ENCODE measurements around the gene CDH11.

CDH11 gene

DNA sequence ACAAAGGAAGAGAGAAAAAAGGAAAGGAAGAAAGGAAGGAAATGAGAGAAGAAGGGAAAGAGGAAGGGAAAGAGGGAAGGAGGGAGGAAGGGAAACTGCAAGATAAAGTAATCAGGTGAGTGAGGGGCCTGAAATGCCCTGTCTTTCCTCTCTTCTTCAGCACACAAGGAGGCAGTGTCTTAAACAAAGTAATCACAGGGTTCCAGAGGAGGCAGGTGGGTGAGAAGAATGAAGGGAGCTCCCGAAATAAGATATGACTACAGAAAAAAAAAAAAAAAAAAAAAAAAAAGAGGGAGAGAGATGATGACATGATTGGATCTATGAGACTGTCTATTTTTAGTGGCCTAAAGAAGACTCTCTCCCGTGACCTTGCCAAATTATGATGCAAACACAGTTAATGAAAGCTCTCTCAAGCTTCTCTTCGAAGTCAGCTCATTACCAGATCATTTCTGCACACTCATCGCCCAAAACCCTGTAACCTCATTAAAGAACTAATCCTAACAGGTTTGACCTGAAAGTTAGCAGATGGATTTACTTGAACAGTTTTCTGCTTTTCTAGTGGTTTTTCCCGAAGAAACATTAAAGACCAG, 53.6 kb downstream of the CDH11 start:
- no peak for DNase-seq

DNA sequence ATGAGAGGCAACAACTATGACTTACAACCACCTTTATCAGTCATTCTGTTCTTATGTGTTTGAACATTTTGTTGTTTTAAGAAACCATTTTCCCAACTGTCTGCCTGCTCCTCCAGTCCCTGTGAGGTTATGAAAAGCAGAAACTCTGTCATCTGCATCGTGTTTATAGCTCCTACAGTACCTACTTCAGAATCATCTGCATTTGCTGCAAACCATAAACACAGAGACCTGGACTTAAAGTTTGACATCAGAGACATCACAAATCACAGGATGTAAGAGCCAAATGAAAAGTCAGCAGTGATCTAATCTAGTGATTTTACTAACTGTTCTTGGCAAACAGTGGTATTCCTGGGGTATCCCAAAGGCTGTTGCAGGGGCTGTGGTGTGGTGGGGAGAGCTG, 55.2 kb downstream of the CDH11 start:
- DNase-seq: no peak

DNA sequence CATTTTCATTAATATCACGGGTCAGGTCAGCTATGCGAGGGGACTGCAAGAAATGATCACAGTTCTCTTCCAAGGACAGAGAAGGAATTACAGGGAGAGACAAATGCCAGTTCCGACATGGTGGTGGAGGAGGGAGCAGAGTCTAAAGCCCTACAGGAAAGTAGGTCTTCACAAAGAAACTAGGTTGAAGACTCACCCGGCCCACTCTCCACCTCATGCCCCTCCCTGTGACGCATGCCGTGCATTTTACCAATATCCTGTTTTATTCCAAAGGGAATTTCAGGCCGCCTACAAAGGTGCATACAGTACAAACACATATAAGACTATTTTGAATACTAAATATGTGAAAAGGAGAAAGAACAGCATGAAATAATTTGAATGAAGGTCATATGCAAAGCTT, 56.8 kb downstream of the CDH11 start:
- DNase-seq: no peak

DNA sequence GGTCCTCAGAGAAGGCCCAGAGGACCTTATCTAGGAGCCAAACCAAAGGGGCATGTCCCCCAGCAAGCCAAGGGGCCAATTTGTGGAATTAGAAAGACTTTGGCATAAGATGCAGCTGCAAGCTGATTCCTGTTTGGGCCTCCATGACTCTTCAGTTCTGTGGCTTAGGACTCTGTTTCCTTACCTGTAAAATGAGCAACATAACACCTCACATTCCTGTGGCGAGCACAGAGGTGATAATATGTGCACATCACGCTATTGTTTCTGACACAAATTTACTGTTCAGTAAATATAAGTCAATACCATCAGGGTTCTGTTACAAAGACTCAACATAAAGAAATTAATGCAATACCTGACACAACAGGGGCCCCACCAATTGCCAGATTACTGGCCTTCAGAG, 57.7 kb downstream of the CDH11 start:
- DNase-seq: no peak

DNA sequence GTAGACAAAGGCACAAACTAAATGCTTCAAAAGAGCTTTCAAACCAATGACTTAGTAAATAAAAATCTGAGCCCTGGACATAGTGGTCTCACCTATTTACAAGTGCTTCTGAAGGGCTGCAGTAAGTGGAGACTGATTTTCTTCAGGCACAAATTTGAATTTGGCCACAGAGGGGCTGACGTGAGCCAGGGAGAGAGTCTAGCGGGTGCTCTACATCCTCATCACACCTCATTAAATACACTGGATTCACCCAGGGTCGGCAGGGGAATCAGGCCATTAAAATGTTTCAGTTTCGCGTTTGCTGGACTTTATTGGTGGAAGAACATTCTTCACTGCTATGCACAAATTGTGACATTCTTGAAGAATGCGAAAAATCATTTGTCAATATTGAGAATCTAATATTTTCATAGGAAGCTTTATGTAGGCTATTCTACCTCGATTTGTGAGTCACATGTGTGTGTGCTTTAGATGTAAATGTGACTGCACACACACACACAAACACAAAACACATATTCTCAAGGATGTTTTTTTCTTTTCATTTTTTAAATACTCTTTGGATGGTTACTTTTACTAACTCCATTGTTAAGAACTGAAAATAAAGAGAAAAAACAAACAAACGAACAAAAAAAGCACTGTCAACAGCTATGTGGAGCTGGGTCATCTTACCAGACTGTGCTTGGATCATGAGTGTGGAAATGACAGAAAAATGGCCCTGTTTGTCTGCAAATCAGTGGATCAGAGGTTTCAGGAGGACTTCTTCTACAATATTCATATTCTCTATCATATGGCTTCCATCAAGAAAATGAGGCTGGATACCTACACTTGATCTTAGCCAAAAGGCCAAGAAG, 58.9 kb downstream of the CDH11 start:
- no peak for DNase-seq

DNA sequence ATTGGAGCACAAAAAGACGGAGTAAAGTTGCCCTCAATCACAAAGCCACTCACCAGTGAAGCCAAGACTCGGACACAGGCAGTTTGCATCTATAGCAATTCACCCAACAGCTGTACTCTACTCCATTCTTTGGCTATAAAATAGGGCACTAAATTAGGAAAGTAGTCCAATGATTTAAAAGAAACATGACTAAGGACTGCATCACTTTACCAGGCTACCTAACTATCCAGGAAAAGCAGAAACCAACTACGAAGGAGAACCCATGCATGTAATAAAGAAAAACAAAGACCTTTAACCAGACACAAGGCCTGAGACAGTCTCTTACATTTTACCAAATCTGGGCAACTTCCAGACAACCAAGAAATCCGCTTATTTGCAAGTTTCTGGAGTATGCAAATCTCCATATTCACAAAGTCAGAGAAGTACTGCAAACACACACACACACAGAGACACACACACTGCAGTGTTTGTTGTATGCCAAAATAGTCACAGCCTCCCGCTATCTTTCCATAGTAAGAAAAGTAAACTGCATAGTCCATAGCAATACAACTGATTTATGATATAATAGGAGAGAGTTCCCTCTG, 59.8 kb downstream of the CDH11 start:
- no peak for DNase-seq

DNA sequence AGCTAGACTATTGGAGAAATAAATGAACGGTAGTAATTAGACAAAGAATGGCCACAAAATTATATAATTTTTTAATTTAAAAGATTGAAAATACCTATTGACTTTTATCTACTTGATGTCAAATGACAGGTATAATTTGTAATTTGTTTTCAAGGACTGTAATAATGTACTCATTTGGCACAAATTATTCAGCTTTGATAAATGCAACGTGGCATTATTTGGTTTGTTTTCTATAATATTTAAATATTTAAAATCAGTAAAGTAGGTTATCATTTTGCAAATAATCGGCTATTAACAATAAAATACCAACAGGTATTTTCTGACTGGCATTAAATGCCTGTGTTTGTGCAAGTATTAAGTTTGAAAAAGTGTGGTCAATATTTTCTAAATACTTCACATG, 60.6 kb downstream of the CDH11 start:
- DNase-seq: no peak

DNA sequence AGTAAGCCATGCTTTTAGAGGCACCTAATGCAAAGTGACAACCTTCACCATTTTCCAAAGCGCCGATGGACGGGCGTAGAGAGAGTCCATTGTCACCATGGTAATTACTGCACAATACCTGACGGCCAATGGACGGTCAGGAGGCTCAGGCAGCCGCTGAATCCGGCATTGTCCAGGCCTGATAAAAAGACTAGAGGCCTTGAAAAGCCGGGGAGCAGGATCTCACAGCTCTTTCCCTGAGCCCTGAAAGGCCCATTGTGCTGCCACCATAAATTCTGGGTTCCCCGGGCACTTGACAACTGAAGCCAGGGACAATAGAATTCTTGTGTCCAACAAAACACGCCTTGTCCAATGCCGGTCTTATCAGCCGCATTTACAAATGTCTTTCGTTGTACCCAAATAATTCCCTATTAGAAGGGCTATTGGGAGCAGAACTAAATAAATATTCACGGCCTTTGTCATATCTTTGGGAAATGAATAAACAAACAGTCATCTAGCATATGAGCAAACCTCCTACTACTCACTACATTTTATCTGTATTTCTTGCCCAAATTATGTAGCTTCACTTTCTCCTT, 62.4 kb downstream of the CDH11 start:
- DNase-seq: no peak

DNA sequence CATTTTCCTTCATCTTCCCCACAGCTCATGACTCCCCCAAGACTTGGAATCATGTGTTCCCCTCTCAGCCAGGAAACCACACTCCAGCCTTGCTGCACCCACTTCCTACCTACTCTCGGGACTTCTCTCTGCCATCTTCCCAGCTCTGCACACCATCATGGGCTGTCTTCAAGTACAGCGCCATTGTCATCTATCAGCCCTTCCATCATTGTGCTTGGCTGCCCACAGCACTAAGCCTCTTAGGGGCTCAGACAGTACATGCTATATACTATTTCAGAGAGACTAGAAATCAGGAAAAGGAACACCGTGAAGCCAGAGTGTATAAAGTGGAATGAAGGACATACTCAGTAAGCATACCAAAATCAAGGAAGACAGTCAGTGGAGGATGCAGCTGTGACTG, 64.7 kb downstream of the CDH11 start:
- no peak for DNase-seq

DNA sequence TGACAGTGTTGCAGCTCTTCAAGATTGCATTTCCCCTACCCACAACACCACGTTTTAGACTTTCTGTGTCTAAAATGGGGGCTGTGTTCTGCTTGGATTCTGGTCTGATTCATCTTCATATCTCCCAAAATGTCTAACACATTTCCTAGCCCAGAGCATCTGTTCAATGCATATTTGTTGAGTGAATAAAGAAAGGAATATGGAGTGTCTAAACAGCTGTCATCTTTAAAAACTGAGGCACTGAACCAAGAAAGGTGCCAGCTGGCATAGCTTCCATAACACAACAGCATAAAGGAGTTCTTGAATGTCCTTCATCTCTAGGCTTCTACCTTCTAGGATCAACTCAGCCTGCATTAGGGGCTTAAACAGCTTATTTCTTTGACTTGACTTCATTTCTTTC, 67.4 kb downstream of the CDH11 start:
- no peak for DNase-seq

DNA sequence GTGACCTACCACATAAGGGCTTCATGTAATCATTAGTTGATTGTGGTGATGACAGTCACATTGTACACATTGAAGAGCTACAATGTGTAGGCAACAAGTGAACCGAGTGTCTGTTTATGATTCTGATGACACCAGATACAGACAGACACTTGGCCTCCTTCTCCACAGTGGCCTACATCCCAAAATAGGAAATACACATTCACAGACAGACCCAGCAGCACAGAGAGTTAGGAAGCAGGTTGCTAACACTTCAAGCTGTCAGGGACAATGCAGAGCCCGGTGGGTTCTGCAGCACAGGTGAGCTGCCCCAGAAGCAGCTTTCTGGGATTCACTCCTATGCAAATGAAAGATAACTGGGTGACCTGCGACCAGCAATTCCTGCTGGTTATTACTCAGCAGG, 72.2 kb downstream of the CDH11 start:
- DNase-seq: no peak

DNA sequence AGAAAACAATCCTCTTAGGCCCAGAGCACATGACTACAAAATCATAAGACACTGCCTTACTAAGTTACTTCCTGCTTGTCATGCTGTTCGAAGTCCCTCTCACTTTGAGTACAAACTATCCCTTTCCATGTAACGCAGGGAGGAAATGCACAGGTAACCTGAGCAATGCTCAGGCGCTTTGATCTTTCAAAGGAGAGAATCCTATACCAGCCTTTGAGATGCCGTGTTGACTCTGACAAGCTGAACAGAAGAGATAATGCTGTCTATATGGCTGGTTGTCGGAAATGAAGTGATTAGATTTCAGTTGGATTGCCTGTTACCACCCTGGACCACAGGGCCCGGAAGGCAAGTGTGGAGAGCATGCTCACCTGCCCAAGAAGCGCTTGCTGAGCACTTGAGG, 75.9 kb downstream of the CDH11 start:
- no peak for DNase-seq

DNA sequence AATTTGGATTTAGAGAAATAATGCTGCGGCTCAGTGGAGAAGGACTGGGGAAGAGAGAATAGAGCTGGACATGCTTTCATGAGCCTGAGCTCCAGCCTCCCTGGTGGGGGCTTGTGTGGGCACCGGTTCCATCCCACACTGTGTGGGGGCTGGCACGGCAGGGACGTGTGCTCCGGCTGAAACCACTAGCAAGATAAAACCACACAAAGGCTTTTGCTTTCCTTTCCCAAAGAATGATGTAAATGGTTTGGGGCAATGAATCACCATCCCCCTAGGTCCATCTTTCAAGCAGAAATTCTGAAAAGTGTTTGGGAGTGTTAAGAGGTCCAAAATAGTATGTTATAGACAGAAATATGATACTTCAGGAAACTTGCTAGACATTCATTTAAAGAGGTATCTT, 77.0 kb downstream of the CDH11 start:
- DNase-seq: no peak

DNA sequence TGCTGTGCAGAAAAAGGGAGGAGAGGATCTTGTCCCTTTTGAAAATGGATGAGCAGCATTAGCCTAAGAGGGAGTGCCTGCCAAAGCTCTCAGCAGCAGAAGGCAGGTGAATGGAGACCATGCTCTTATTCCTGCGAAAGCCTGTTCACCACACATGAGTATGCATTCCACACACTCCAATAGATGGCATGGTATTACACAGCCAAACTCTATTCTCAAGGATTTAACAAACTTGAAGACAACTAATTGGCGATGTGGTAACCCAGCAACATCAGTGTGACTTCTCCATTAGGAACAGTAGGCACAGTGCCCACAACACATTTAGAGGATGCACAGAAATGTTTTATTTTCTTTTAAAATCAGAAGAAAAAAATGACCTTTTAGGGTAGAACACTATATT, 77.8 kb downstream of the CDH11 start:
- DNase-seq: no peak

DNA sequence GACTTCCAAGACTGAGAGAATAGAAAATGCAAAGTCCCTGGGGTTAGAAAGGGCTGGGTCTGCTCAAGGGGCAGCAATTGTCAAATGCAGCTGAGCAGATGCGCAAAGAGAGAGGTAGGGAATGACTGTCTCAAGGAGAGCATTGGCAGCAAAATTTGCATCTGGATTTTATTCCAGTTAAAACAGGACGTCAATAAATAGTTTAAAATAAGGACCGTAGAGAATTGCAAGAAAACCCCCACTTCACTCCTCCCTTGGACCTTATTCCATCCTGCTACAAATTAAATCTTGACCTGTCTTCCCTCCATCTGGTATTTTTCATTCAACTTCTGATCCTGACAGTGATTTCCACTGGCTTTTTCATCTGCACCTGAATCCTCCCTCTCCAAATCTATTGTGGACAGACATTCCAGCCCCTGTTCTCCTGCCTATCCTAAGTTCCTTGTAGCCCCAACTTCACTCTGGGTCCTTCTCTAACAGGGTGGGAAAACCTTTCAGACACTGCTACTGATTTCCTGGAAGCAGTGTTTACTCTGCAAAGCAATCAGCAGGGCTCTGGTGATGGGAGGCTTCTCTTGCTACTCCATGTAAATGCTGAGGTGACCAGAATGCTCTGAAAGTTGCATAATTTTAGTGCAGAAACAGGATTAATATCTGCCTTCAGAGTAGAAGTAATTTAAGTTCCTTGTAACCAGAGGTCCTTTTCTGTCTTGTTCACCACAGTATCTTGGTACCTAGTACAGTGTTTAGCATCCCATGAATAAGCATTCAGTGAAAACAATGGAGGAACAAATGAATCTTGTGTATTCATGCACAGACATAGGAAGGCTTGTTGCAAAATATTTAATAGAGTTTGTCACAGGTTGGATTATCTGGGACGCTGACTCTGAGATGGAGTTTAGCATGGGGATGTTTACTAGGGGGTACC, 79.2 kb downstream of the CDH11 start:
- DNase-seq: no peak

DNA sequence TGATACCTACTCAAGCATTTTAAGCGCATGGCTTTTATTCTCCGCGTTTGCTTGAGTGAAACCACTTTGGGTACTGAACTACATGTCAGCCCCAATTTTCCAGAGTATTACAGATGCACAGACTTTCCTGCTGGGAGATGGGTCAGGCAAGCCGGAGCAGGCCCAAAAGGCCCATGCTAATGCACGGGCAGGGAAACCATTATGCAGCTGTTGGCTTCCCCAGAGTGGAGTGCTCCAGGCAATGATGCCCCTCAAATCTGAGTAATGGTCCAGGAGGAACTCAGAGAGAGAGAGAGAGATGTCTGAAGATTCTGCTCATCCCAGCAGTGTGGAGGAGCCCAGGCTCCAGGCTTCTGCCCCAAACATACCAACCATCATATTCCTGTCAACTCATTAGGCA, 80.2 kb downstream of the CDH11 start:
- no peak for DNase-seq

DNA sequence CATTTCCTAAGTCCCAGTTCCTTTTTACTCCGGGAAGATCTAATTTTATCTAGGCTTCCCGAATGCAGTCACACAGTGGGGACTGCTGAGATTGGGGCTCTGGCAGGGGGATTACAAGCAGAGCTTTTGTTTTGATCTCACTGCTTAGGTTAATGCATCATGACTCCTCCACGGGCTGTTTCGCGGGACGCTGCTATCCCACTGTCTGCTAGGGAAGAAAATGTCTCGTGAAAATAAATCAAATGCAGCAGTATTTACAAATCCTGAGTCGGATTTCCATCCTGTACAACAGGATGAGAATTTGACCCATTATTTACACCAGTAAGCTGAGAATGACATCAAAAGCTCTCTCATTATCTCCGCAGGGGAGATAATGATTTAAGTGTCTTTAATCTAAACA, 83.8 kb downstream of the CDH11 start:
- DNase-seq: no peak

DNA sequence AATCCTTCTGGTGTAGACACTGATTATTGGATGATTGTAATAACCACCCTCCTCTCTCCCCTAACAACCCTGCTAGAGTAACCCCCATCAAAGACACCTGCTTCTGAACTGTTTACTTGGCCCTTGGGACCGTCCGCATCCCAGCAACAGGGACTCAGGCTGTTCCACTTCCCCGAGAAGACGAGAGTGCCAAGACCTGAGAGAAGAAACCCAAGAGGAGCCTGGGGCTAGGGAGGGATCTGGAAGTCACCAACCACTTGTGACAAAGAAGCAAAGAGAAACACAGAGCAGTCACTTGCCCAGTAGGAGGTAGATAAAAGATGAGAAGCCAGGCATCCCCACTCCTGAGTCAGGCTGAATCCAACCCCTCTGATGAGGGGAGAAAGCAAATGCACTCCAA, 84.3 kb downstream of the CDH11 start:
- DNase-seq: no peak

DNA sequence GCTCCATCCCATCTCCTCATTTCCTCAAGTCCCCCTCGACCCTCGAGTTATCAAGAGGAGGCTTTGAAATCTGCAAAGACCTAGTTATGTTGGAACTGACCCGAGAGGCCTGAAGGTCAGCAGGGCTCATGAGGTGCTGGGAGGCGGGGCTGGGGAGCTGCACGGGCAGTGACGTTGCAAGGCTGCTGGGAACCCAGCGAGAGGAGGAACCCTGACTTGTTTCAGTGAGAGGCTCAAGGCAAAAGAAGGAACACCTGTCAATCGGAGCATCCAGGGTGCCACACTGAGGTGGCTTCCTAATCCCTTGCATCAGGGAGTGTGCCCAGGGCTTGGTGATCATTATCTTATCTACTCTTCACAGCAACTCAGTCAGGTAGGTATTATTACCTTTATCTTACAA, 86.9 kb downstream of the CDH11 start:
- DNase-seq: no peak

DNA sequence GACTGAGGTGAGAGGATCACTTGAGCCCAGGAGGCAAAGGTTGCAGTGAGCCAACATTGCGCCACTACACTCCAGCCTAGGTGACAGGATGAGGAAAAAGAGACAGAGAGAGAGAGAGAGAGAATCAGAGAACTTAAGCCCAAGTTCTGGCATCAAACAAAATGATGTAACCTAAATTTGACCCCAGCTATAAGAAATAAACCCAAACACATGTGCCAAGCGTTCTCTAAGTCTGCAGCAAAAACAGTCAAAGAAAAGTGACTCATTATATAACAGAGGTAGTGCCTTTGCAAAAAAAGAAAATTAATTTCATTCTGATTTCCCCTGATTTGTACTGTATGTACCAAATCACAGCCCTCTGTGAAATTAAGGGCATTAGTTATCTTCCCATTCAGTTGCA, 89.5 kb downstream of the CDH11 start:
- DNase-seq: no peak

DNA sequence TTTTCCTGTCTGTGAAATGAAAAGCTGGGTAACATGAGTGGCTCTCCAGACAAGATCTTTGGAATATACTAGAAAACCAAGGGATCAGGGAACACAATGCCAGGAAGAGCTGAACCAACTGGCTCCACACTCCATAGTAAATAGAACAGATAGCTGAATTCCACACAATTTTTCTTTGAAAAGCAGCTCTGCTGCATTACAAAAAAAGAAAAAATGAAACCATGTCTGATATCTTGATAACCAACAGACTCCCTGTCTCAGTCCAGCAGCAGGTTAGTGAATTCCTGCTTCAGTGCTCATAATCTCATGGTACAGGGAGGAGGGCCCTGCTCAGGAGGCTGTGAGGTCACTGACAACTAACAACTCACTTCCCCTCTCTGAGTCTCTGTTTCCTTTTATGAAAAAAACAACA, 97.1 kb downstream of the CDH11 start:
- DNase-seq: no peak

DNA sequence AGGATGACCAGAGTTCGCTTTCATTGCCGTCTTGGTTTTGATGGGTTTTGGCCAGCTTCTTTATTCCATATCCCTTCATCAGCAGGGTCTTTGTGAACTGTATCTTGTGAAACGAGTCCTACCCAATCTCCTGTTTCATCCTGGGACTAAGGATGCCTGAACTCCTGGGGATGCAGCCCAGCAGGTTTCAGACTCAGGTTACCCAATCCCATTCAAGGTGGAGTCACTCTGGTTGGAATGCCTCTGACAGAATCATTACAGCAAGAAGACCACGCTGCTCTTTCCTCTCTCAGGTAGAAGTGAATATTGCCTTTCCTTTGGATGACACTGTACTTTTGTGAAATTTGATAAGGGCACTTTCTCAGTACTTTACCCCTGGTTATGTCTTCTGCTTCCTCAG, 98.1 kb downstream of the CDH11 start:
- no peak for DNase-seq

Data from stimulated activated CD4-positive, alpha-beta T cell treated with anti-CD3 and anti-CD28 coated beads, Interleukin-4, amount 100 ng/mL, for 1 hour (primary cell).